AG04450 (cell line): ENCODE results near the gene ARHGAP26. TPM values are rescaled to one million over a fixed set of nuclear protein-coding genes. Genes with fewer than 3 reads are reported as not detected.

Experiments used
- CTCF ChIA-PET: fragments of 300-600, 350-600 bp; formaldehyde crosslinking; extraction: SDS; loops from one replicate; lab custom pipeline; 2022; ENCODE audit warnings: antibody characterized with exemption, inconsistent platforms; lab: Charles Lee
- POLR2A ChIA-PET: fragments of 350-600 bp; formaldehyde crosslinking; extraction: SDS; loops from one replicate; lab custom pipeline; 2021; ENCODE audit warnings: antibody characterized with exemption, inconsistent platforms; lab: Yijun Ruan, JAX
- DNase-seq: peaks from one replicate; pipeline ENCODE4 v3.0.0-alpha.2; 2011; ENCODE audit warnings: low read depth, low spot score
- H3K27ac ChIP-seq: one replicate; pipeline ENCODE4 v1.5.1; 2012; ENCODE audit warnings: low read depth, low read length, control low read depth
- H3K27me3 ChIP-seq: one replicate; pipeline ENCODE4 v1.6.0; 2012; ENCODE audit warnings: low read length; ENCODE audit not compliant: control insufficient read depth, insufficient read depth
- H3K4me3 ChIP-seq: 2 replicates; pipeline ENCODE4 v1.5.1; 2011; ENCODE audit warnings: mild to moderate bottlenecking, low read depth, low read length, control low read depth
- H3K9me3 ChIP-seq: 2 replicates; pipeline ENCODE4 v1.5.1; 2012; ENCODE audit warnings: low read length; ENCODE audit not compliant: control insufficient read depth, insufficient read depth
- polyA plus RNA-seq: library from polyadenylated mRNA; depleted of rRNA; stranded (reverse); fragments of >200 nt; gene quantifications from 2 replicates; pipeline ENCODE4 v1.2.3, GENCODE V29; 2011
- TF ChIP-seq, protein P1 (sequence below): IDR thresholded peaks from 2 replicates; pipeline ENCODE4 v1.5.1; 2011; ENCODE audit warnings: low read depth, low read length, control low read depth, inconsistent platforms

ARHGAP26 gene
- polyA plus RNA-seq, 1 experiment: 0.56 TPM

DNA sequence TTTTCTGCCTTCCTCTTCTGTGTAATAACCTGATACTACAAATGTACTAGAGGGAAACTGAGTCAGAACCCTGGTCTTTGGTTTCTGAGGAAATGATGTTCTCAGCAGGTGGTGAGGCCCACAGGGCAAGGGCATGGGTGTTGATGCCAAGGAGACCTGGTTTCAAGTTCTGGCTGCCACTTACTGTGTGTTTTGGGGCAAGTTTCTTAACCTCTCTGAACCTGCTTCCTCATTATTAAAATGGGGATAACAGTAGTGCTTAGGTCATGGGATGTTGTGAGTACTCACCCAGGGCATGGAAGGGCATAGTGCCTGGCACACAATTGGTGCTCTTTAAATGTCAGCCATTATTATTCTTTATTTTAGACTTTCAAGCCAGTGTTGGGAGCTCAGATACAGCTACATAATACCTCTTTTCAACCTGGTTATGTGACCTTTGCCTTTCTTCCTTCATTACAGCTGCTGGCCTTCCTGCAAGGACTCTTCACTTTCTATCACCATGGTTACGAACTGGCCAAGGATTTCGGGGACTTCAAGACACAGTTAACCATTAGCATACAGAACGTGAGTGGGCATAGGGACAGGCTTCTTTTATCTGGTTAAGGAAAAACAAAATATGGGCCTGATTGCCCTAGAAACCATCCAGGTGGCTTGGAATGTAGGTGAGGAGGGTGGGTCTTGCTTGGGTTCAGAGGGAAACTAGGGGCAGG lies 131.5 kb downstream of the ARHGAP26 start:
- no peaks in the 10 kb centered on the region for H3K9me3 ChIP-seq
- ChIA-PET POLR2A (no interaction called here), CTCF (no interaction called here)
- TF ChIP-seq, protein P1, sequence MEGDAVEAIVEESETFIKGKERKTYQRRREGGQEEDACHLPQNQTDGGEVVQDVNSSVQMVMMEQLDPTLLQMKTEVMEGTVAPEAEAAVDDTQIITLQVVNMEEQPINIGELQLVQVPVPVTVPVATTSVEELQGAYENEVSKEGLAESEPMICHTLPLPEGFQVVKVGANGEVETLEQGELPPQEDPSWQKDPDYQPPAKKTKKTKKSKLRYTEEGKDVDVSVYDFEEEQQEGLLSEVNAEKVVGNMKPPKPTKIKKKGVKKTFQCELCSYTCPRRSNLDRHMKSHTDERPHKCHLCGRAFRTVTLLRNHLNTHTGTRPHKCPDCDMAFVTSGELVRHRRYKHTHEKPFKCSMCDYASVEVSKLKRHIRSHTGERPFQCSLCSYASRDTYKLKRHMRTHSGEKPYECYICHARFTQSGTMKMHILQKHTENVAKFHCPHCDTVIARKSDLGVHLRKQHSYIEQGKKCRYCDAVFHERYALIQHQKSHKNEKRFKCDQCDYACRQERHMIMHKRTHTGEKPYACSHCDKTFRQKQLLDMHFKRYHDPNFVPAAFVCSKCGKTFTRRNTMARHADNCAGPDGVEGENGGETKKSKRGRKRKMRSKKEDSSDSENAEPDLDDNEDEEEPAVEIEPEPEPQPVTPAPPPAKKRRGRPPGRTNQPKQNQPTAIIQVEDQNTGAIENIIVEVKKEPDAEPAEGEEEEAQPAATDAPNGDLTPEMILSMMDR: no peak
- no peak overlapping the region for H3K27ac ChIP-seq
- H3K27me3 ChIP-seq: no peaks in the 10 kb centered on the region
- no peak for DNase-seq
- H3K4me3 ChIP-seq: no peak overlapping the region

DNA sequence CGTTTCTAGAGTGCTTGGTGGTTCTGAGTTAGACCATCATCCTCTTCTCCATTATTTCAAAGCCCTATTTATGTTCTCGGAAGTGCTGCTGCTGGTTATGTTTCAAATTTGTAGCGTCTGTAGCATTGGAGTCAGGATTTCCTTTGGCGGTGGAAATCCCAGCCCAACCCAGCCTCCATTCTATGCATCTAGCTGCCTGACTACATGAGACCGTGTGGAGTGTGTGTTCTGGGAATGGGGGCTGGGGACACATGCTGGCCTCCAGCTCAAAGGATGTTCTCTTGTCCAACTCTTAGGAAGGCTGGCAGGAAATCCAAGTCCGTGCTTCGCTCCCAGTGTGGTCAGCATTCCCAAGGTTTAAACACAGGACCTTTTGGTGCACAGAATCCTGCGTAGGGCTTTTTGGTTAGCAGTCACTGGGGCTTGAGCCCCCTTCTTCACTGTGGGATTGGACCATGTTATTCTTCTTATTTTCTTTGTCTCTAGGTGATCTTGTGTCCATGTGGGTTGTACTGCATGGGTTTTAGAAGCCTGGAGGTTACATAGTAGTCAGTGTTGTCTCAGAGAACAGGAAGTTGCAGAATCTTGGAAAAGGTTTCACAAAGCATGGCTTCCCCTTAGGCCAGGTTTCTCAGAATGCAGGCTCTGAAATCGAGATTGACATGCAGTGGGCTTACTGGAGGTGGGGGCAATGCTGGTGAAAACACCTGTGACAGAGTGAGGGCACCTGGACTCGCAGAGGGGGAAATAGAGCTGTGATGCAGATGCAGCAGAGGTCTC lies 132.2 kb downstream of the ARHGAP26 start:
- ChIA-PET POLR2A (no interaction called here), CTCF (no interaction called here)
- Histone ChIP-seq H3K4me3 (no peak overlapping the region), H3K9me3 (no peaks in the 10 kb centered on the region), H3K27me3 (no peaks in the 10 kb centered on the region), H3K27ac (no peak overlapping the region)
- no peak for DNase-seq
- TF ChIP-seq, protein P1: no peak

DNA sequence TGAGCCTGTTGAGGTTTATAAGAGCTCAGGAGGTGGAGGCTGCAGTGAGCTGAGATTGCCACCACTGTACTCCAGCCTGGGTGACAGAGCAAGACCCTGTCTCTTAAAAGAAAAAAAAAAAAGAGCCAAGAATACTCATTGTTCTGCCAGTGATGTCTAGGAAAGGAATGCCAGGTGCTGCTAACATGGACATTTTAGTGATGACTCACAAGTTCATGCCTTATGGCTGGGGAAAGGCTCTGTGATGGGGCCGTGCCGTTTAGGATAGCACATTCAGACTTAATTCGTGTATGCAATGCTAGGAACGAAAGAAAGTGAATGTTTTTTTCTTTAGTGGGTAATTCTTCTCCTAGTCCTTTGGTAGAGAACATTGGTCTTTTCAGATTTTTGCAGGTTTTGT lies 134.2 kb downstream of the ARHGAP26 start:
- TF ChIP-seq, protein P1: no peak
- H3K27me3 ChIP-seq: no peaks in the 10 kb centered on the region
- H3K27ac ChIP-seq: no peak overlapping the region
- ChIA-PET POLR2A (no interaction called here), CTCF (interaction anchor here (2.5 kb wide), 1 partner anchor 191 kb away, joined by 8 read pairs; no protein-coding TSS in a partner anchor)
- no peaks in the 10 kb centered on the region for H3K9me3 ChIP-seq
- H3K4me3 ChIP-seq: no peak overlapping the region
- DNase-seq: no peak

DNA sequence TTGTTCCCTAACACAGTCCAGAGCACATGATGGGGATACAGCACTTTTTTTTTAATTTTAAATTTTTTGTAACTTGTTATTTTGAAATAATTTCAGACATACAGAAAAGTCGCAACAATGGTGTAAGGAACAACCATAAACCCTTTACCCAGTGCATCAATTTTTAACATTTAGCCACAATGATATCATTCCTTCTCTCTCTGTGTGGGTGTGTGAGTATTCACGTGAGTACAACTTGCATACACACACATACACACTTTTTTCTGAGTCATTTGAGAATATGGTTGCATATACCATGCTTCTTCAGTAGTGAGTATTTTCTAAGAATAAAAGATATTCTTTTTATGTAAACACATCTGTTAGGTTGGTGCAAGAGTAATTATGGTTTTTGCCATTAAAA lies 135.2 kb downstream of the ARHGAP26 start:
- Histone ChIP-seq H3K9me3 (no peaks in the 10 kb centered on the region), H3K27me3 (no peaks in the 10 kb centered on the region), H3K4me3 (no peak overlapping the region), H3K27ac (no peak overlapping the region)
- POLR2A ChIA-PET: no interaction called here
- CTCF ChIA-PET: interaction anchor here (1.0 to 2.5 kb wide), 3 partner anchors 17 to 192 kb away, joined by 3 to 8 read pairs (median 4); no protein-coding TSS in a partner anchor
- TF ChIP-seq, protein P1: no peak
- no peak for DNase-seq
